WTC11 (cell line): ENCODE measurements around the gene PGPEP1.

Experiments
- CBFB ChIP-seq: sonication (generic); formaldehyde crosslinking; IDR thresholded peaks from 2 replicates; pipeline ENCODE4 v1.8.1; 2022; ENCODE audit warnings: mild to moderate bottlenecking, low read depth, missing genetic modification reagents
- CREM ChIP-seq: sonication (generic); formaldehyde crosslinking; IDR thresholded peaks from 2 replicates; pipeline ENCODE4 v1.8.1; 2022; ENCODE audit warnings: mild to moderate bottlenecking, missing genetic modification reagents, moderate library complexity
- ESRRA ChIP-seq: sonication (generic); formaldehyde crosslinking; IDR thresholded peaks from 2 replicates; pipeline ENCODE4 v1.8.1; 2022; ENCODE audit warnings: mild to moderate bottlenecking, missing genetic modification reagents, borderline replicate concordance
- GTF2I ChIP-seq: fragments of 250-450 bp; sonication (Bioruptor Pico); conservative IDR thresholded peaks from 2 replicates; pipeline ENCODE4 v1.4.0; 2021; ENCODE audit warnings: mild to moderate bottlenecking
- TCF7 ChIP-seq: sonication (generic); formaldehyde crosslinking; IDR thresholded peaks from 2 replicates; pipeline ENCODE4 v1.8.0; 2022; ENCODE audit warnings: mild to moderate bottlenecking, low read depth, missing genetic modification reagents, moderate library complexity
- ZBTB21 ChIP-seq: sonication (generic); formaldehyde crosslinking; IDR thresholded peaks from 2 replicates; pipeline ENCODE4 v1.8.1; 2023; ENCODE audit warnings: mild to moderate bottlenecking, missing genetic modification reagents, borderline replicate concordance
- ZNF121 ChIP-seq: sonication (generic); formaldehyde crosslinking; IDR thresholded peaks from 2 replicates; pipeline ENCODE4 v1.8.0; 2023; ENCODE audit warnings: missing genetic modification reagents
- ZNF219 ChIP-seq: sonication (generic); formaldehyde crosslinking; IDR thresholded peaks from 2 replicates; pipeline ENCODE4 v1.8.0; 2023; ENCODE audit warnings: missing genetic modification reagents, mild to moderate bottlenecking, borderline replicate concordance
- ZNF232 ChIP-seq: sonication (generic); formaldehyde crosslinking; IDR thresholded peaks from 2 replicates; pipeline ENCODE4 v1.8.0; 2022; ENCODE audit warnings: mild to moderate bottlenecking, missing genetic modification reagents
- TF ChIP-seq, protein P1 (sequence below): fragments of 200-600 bp; IDR thresholded peaks from 2 replicates; pipeline ENCODE4 v1.8.0; 2022; ENCODE audit warnings: antibody characterized with exemption
- TF ChIP-seq, protein P2 (sequence below): sonication (generic); formaldehyde crosslinking; IDR thresholded peaks from 2 replicates; pipeline ENCODE4 v1.8.1; 2023; ENCODE audit warnings: mild to moderate bottlenecking, missing genetic modification reagents, borderline replicate concordance
- TF ChIP-seq, protein P3 (sequence below): sonication (generic); formaldehyde crosslinking; IDR thresholded peaks from 2 replicates; pipeline ENCODE4 v1.8.0; 2022; ENCODE audit warnings: mild to moderate bottlenecking, missing genetic modification reagents
- TF ChIP-seq, protein P4 (sequence below): sonication (generic); formaldehyde crosslinking; IDR thresholded peaks from 2 replicates; pipeline ENCODE4 v1.8.0; 2022; ENCODE audit warnings: mild to moderate bottlenecking, missing genetic modification reagents

DNA sequence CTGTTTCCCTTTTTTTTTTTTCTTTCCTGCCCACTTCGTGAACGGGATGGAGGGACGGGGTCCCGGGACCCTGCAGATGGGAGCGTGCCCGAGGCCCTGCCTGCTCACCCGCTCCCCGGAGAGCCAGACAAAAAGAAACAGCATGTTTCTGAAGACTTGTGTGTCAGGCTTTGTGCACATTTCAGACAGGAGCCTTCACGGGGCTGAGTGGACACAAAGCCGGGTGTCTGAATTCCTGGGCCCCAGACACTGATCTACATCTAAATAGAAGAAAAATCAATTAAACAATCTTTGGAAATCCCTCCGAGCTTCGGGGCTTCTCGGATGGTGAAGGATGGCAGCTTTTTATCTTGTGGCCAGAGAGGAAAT lies 4.2 kb downstream of the PGPEP1 start:
- TF ChIP-seq, protein P1, sequence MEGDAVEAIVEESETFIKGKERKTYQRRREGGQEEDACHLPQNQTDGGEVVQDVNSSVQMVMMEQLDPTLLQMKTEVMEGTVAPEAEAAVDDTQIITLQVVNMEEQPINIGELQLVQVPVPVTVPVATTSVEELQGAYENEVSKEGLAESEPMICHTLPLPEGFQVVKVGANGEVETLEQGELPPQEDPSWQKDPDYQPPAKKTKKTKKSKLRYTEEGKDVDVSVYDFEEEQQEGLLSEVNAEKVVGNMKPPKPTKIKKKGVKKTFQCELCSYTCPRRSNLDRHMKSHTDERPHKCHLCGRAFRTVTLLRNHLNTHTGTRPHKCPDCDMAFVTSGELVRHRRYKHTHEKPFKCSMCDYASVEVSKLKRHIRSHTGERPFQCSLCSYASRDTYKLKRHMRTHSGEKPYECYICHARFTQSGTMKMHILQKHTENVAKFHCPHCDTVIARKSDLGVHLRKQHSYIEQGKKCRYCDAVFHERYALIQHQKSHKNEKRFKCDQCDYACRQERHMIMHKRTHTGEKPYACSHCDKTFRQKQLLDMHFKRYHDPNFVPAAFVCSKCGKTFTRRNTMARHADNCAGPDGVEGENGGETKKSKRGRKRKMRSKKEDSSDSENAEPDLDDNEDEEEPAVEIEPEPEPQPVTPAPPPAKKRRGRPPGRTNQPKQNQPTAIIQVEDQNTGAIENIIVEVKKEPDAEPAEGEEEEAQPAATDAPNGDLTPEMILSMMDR, result no peak
- TF ChIP-seq ESRRA (no peak), TCF7 (CRISPR knock-in tag) (no peak), GTF2I (CRISPR knock-in tag) (no peak), CBFB (CRISPR knock-in tag) (no peak), ZBTB21 (CRISPR knock-in tag) (no peak), ZNF219 (CRISPR knock-in tag) (no peak), ZNF232 (no peak), ZNF121 (no peak), CREM (CRISPR knock-in tag) (no peak)
- TF ChIP-seq, protein P2, sequence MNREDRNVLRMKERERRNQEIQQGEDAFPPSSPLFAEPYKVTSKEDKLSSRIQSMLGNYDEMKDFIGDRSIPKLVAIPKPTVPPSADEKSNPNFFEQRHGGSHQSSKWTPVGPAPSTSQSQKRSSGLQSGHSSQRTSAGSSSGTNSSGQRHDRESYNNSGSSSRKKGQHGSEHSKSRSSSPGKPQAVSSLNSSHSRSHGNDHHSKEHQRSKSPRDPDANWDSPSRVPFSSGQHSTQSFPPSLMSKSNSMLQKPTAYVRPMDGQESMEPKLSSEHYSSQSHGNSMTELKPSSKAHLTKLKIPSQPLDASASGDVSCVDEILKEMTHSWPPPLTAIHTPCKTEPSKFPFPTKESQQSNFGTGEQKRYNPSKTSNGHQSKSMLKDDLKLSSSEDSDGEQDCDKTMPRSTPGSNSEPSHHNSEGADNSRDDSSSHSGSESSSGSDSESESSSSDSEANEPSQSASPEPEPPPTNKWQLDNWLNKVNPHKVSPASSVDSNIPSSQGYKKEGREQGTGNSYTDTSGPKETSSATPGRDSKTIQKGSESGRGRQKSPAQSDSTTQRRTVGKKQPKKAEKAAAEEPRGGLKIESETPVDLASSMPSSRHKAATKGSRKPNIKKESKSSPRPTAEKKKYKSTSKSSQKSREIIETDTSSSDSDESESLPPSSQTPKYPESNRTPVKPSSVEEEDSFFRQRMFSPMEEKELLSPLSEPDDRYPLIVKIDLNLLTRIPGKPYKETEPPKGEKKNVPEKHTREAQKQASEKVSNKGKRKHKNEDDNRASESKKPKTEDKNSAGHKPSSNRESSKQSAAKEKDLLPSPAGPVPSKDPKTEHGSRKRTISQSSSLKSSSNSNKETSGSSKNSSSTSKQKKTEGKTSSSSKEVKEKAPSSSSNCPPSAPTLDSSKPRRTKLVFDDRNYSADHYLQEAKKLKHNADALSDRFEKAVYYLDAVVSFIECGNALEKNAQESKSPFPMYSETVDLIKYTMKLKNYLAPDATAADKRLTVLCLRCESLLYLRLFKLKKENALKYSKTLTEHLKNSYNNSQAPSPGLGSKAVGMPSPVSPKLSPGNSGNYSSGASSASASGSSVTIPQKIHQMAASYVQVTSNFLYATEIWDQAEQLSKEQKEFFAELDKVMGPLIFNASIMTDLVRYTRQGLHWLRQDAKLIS, result no peak
- TF ChIP-seq, protein P3, sequence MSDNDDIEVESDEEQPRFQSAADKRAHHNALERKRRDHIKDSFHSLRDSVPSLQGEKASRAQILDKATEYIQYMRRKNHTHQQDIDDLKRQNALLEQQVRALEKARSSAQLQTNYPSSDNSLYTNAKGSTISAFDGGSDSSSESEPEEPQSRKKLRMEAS (CRISPR knock-in tag), result no peak
- TF ChIP-seq, protein P4, sequence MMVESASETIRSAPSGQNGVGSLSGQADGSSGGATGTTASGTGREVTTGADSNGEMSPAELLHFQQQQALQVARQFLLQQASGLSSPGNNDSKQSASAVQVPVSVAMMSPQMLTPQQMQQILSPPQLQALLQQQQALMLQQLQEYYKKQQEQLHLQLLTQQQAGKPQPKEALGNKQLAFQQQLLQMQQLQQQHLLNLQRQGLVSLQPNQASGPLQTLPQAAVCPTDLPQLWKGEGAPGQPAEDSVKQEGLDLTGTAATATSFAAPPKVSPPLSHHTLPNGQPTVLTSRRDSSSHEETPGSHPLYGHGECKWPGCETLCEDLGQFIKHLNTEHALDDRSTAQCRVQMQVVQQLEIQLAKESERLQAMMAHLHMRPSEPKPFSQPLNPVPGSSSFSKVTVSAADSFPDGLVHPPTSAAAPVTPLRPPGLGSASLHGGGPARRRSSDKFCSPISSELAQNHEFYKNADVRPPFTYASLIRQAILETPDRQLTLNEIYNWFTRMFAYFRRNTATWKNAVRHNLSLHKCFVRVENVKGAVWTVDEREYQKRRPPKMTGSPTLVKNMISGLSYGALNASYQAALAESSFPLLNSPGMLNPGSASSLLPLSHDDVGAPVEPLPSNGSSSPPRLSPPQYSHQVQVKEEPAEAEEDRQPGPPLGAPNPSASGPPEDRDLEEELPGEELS, result no peak
